Measurements from ENCODE around the gene FCHSD2. TPM values are rescaled to one million over a fixed set of nuclear protein-coding genes. Genes with fewer than 3 reads are reported as not detected.

The FCHSD2 gene
- 4.9 TPM for polyA plus RNA-seq (2013, experiment 1 of 2)
- 5.1 TPM for polyA plus RNA-seq (2013, experiment 2 of 2)

DNA sequence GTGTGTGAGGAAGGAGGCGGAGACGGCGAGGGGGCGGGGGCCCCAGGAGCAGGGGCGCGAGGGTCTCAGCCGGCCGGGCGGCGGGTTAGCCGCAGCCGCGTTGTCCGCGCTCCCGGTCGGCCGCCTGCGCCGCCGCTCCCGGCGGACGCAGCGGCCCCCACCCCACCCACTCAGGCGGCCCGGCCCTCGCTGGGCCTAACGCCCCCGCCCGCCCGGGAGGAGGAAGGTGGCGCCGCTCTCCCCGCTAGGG is at the start of gene FCHSD2:
Gene FCHSD2 (minus strand): TSS at position 191 of the 250 bp plus-strand sequence. CDS start 441 bp downstream, outside the sequence.
- Histone ChIP-seq H2AK5ac (ENCODE audit: low read length) (no peak within 1 kb of the TSS), H3K79me2 (ENCODE audit: control insufficient read depth, insufficient read depth, low read length) (no peaks in the 10 kb centered on the region), H2BK120ac (ENCODE audit: low read depth, low read length) (no peak within 1 kb of the TSS), H4K8ac (ENCODE audit: low read depth, low read length) (no peak within 1 kb of the TSS), H3K4me1 (ENCODE audit: control insufficient read depth, low read depth, low read length) (no peaks in the 10 kb centered on the region), H3K4me2 (ENCODE audit: low read length) (peak within 1 kb of the TSS; percentile 48), H3K36me3 (ENCODE audit: control insufficient read depth, insufficient read depth, low read length) (no peaks in the 10 kb centered on the region), H3K4ac (ENCODE audit: low read depth, low read length) (no peak within 1 kb of the TSS), H3K27ac (ENCODE audit: low read depth, low read length) (peak within 1 kb of the TSS; percentile 85), H2BK15ac (replicated peaks; ENCODE audit: low read depth) (no peak within 1 kb of the TSS), H4K5ac (ENCODE audit: low read length) (no peak within 1 kb of the TSS), H3K18ac (ENCODE audit: low read length) (peak within 1 kb of the TSS; percentile 53), H3K79me1 (ENCODE audit: low read length) (no peaks in the 10 kb centered on the region), H3K23ac (ENCODE audit: low read length) (peak within 1 kb of the TSS; percentile 69), H3K56ac (ENCODE audit: low read length) (peak within 1 kb of the TSS; percentile 88), H3K27me3 (ENCODE audit: insufficient read depth, low read length, poor library complexity) (no peaks in the 10 kb centered on the region), H3K4me3 (ENCODE audit: low read length) (peak within 1 kb of the TSS; percentile 36), H3K9ac (ENCODE audit: low read length) (peak within 1 kb of the TSS; percentile 70), H2BK5ac (ENCODE audit: low read length) (no peak within 1 kb of the TSS)
- WGBS (ENCODE audit: extremely low coverage, insufficient coverage, low lambda C conversion rate): no CpG with 5 or more reads among the region's 35 CpGs
- DNase-seq: no peak

DNA sequence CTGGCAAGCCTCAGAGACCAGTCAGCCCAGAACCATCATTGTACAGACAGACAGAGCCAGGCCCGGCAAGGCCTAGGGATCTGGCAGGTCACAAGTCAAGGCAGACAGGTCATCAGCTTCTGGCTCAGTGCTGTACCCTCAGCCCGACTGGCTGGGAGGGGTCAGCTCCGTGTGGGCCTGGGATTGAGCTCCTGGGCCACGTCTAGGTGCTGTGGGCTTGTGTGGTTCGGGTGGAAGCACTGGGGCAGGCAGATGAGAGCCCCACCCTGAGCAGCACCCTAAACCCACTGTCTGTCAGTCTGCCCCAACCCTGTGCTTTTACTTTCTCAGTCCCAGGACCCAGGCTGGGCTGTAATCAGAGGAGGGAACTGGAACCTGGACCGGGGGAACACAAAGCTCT is 49.0 kb upstream of the FCHSD2 start:
- Histone ChIP-seq H3K79me2 (ENCODE audit: control insufficient read depth, insufficient read depth, low read length) (no peaks in the 10 kb centered on the region), H3K27ac (ENCODE audit: low read depth, low read length) (no peak overlapping the region), H3K4me1 (ENCODE audit: control insufficient read depth, low read depth, low read length) (no peaks in the 10 kb centered on the region), H3K4me3 (ENCODE audit: low read length) (no peak overlapping the region), H2BK5ac (ENCODE audit: low read length) (no peak overlapping the region), H3K56ac (ENCODE audit: low read length) (no peak overlapping the region), H2BK120ac (ENCODE audit: low read depth, low read length) (no peak overlapping the region), H2AK5ac (ENCODE audit: low read length) (no peak overlapping the region), H2BK15ac (replicated peaks; ENCODE audit: low read depth) (no peak overlapping the region), H3K79me1 (ENCODE audit: low read length) (no peaks in the 10 kb centered on the region), H3K9ac (ENCODE audit: low read length) (no peak overlapping the region), H3K36me3 (ENCODE audit: control insufficient read depth, insufficient read depth, low read length) (no peaks in the 10 kb centered on the region), H3K4ac (ENCODE audit: low read depth, low read length) (no peak overlapping the region), H4K5ac (ENCODE audit: low read length) (no peak overlapping the region), H3K18ac (ENCODE audit: low read length) (no peak overlapping the region), H3K27me3 (ENCODE audit: insufficient read depth, low read length, poor library complexity) (no peaks in the 10 kb centered on the region), H4K8ac (ENCODE audit: low read depth, low read length) (no peak overlapping the region), H3K4me2 (ENCODE audit: low read length) (no peak overlapping the region), H3K23ac (ENCODE audit: low read length) (no peak overlapping the region)
- no peak for DNase-seq
- no CpG with 5 or more reads among the region's 6 CpGs for WGBS (ENCODE audit: extremely low coverage, insufficient coverage, low lambda C conversion rate)

DNA sequence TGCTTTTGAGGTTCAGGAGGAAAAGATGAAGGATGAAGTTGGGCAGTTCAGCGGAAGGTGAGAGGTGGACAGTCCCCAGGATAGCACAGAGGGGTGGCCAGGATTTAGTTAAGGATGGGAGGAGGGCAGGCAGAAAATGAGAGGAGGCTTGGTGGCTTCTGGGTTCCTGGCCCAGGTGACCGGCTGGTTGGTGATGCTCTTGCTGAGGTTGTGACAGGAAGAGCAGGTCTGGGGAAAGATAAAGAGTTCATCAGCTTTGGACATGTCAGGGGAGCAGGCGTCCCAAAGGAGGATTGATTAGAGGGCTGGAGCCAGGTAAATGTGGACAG is 48.4 kb upstream of the FCHSD2 start:
- Histone ChIP-seq H3K18ac (ENCODE audit: low read length) (no peak overlapping the region), H4K5ac (ENCODE audit: low read length) (no peak overlapping the region), H3K4me1 (ENCODE audit: control insufficient read depth, low read depth, low read length) (no peaks in the 10 kb centered on the region), H3K79me2 (ENCODE audit: control insufficient read depth, insufficient read depth, low read length) (no peaks in the 10 kb centered on the region), H3K4me3 (ENCODE audit: low read length) (no peak overlapping the region), H2AK5ac (ENCODE audit: low read length) (no peak overlapping the region), H3K56ac (ENCODE audit: low read length) (no peak overlapping the region), H3K27me3 (ENCODE audit: insufficient read depth, low read length, poor library complexity) (no peaks in the 10 kb centered on the region), H2BK120ac (ENCODE audit: low read depth, low read length) (no peak overlapping the region), H3K4ac (ENCODE audit: low read depth, low read length) (no peak overlapping the region), H3K27ac (ENCODE audit: low read depth, low read length) (no peak overlapping the region), H3K4me2 (ENCODE audit: low read length) (no peak overlapping the region), H3K79me1 (ENCODE audit: low read length) (no peaks in the 10 kb centered on the region), H4K8ac (ENCODE audit: low read depth, low read length) (no peak overlapping the region), H3K36me3 (ENCODE audit: control insufficient read depth, insufficient read depth, low read length) (no peaks in the 10 kb centered on the region), H3K23ac (ENCODE audit: low read length) (no peak overlapping the region), H2BK15ac (replicated peaks; ENCODE audit: low read depth) (no peak overlapping the region), H2BK5ac (ENCODE audit: low read length) (no peak overlapping the region), H3K9ac (ENCODE audit: low read length) (no peak overlapping the region)
- DNase-seq: no peak
- WGBS (ENCODE audit: extremely low coverage, insufficient coverage, low lambda C conversion rate): no CpG with 5 or more reads among the region's 3 CpGs

DNA sequence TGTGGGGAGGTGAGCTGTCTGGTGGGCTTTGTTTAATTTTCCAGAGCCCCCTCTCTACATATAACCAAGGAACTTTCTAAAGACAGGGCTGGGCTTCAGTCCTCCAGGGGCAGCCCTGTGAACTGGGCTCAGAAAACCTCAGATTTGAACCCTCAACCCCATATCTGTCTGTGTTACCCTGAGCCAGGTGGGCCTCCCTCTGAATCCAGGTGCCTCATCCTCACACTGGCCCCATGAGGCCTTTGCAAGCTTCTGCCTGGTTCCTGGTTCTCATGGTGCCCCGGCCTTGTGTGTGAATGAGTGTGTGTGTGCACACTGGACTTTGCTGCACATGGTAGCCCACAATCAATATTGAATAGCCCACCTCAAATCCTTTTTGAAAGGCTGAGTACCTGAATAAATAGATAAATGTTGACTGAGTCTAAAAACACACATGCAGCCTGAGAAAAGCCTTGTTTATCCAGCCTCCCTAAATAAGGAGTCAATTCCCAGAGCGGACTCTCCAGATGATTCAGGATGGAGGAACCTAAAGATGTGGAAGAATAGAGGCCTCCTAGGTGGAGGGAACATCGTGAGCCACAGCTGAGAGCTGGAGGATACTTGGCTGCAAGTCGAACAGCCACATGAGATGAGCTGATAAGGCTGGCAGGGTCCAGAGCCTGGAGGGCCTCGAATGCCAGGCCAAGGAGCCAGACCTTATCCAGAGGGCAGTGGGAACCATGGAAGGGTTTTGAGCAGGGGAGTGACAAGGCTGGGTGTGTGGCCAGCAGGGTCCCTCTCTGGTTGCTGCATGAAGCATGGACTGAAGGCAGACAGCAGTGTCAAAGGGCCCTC is 47.8 kb upstream of the FCHSD2 start:
- Histone ChIP-seq H3K4me3 (ENCODE audit: low read length) (no peak overlapping the region), H3K27ac (ENCODE audit: low read depth, low read length) (no peak overlapping the region), H2AK5ac (ENCODE audit: low read length) (no peak overlapping the region), H3K9ac (ENCODE audit: low read length) (no peak overlapping the region), H3K4me2 (ENCODE audit: low read length) (no peak overlapping the region), H3K79me1 (ENCODE audit: low read length) (no peaks in the 10 kb centered on the region), H3K27me3 (ENCODE audit: insufficient read depth, low read length, poor library complexity) (no peaks in the 10 kb centered on the region), H2BK120ac (ENCODE audit: low read depth, low read length) (no peak overlapping the region), H2BK15ac (replicated peaks; ENCODE audit: low read depth) (no peak overlapping the region), H3K4ac (ENCODE audit: low read depth, low read length) (no peak overlapping the region), H4K5ac (ENCODE audit: low read length) (no peak overlapping the region), H3K56ac (ENCODE audit: low read length) (no peak overlapping the region), H3K23ac (ENCODE audit: low read length) (no peak overlapping the region), H3K36me3 (ENCODE audit: control insufficient read depth, insufficient read depth, low read length) (no peaks in the 10 kb centered on the region), H3K4me1 (ENCODE audit: control insufficient read depth, low read depth, low read length) (no peaks in the 10 kb centered on the region), H4K8ac (ENCODE audit: low read depth, low read length) (no peak overlapping the region), H3K79me2 (ENCODE audit: control insufficient read depth, insufficient read depth, low read length) (no peaks in the 10 kb centered on the region), H3K18ac (ENCODE audit: low read length) (no peak overlapping the region), H2BK5ac (ENCODE audit: low read length) (no peak overlapping the region)
- no peak for DNase-seq
- WGBS (ENCODE audit: extremely low coverage, insufficient coverage, low lambda C conversion rate): no CpG with 5 or more reads among the region's 5 CpGs

DNA sequence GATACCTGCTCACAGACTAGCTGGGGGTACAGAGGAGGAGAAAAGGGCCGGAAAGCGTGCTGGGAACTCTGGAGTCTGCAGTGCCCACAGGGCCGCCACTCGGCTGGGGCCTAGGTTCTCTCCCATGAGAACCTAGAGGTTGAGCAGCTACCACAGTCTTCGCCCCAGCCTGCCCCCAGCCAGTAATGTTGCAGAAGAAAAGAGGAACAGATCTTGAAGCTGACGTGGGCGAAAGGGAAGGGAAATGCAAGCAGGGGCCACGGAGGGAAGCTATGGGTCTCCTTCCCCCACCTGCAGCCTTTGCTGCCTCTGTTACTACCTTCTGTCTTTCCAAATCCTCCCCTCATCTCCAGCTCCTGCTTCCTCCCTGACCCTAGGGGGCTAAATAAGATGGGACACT is 47.2 kb upstream of the FCHSD2 start:
- no peak for DNase-seq
- H2BK15ac ChIP-seq (replicated peaks; ENCODE audit: low read depth): no peak overlapping the region
- H3K27me3 ChIP-seq (ENCODE audit: insufficient read depth, low read length, poor library complexity): no peaks in the 10 kb centered on the region
- H3K4ac ChIP-seq (ENCODE audit: low read depth, low read length): no peak overlapping the region
- H3K79me1 ChIP-seq (ENCODE audit: low read length): no peaks in the 10 kb centered on the region
- no peak overlapping the region for H3K4me2 ChIP-seq (ENCODE audit: low read length)
- H3K79me2 ChIP-seq (ENCODE audit: control insufficient read depth, insufficient read depth, low read length): no peaks in the 10 kb centered on the region
- H3K4me1 ChIP-seq (ENCODE audit: control insufficient read depth, low read depth, low read length): no peaks in the 10 kb centered on the region
- no CpG with 5 or more reads among the region's 8 CpGs for WGBS (ENCODE audit: extremely low coverage, insufficient coverage, low lambda C conversion rate)
- no peak overlapping the region for H3K18ac ChIP-seq (ENCODE audit: low read length)
- no peak overlapping the region for H2AK5ac ChIP-seq (ENCODE audit: low read length)
- H4K8ac ChIP-seq (ENCODE audit: low read depth, low read length): no peak overlapping the region
- no peak overlapping the region for H3K23ac ChIP-seq (ENCODE audit: low read length)
- no peak overlapping the region for H2BK5ac ChIP-seq (ENCODE audit: low read length)
- H3K4me3 ChIP-seq (ENCODE audit: low read length): no peak overlapping the region
- no peaks in the 10 kb centered on the region for H3K36me3 ChIP-seq (ENCODE audit: control insufficient read depth, insufficient read depth, low read length)
- H3K9ac ChIP-seq (ENCODE audit: low read length): no peak overlapping the region
- no peak overlapping the region for H2BK120ac ChIP-seq (ENCODE audit: low read depth, low read length)
- no peak overlapping the region for H3K27ac ChIP-seq (ENCODE audit: low read depth, low read length)
- no peak overlapping the region for H3K56ac ChIP-seq (ENCODE audit: low read length)
- no peak overlapping the region for H4K5ac ChIP-seq (ENCODE audit: low read length)

DNA sequence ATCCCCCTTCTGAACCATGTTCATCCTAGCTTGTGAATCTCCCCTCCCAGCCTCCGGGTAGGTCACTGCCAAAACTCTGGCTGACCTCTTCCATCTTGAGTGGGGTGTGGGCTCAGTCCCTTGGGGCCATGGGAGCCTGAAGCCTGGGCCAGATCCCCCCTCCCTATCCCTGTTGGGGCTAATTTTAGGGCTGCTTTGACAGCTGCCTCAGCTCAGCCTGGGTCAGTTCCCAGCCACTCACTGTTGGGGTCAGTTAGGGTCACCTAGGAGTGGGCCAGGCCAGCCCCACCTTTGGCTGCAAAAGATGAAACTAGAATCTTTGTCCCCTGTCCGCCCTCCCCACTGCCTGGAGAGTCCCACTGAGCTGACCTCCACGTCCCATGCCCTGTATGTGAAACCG is 46.2 kb upstream of the FCHSD2 start:
- WGBS (ENCODE audit: extremely low coverage, insufficient coverage, low lambda C conversion rate): no CpG with 5 or more reads among the region's 4 CpGs
- no peak overlapping the region for H3K27ac ChIP-seq (ENCODE audit: low read depth, low read length)
- DNase-seq: no peak

More for the DNA sequence above, 46.2 kb upstream of the FCHSD2 start:
- H2BK120ac ChIP-seq (ENCODE audit: low read depth, low read length): no peak overlapping the region
- no peak overlapping the region for H3K23ac ChIP-seq (ENCODE audit: low read length)
- no peak overlapping the region for H3K4me3 ChIP-seq (ENCODE audit: low read length)
- H3K56ac ChIP-seq (ENCODE audit: low read length): no peak overlapping the region
- no peak overlapping the region for H2BK5ac ChIP-seq (ENCODE audit: low read length)
- no peak overlapping the region for H2AK5ac ChIP-seq (ENCODE audit: low read length)
- no peak overlapping the region for H4K8ac ChIP-seq (ENCODE audit: low read depth, low read length)
- no peak overlapping the region for H4K5ac ChIP-seq (ENCODE audit: low read length)
- H3K9ac ChIP-seq (ENCODE audit: low read length): no peak overlapping the region
- no peak overlapping the region for H3K18ac ChIP-seq (ENCODE audit: low read length)
- no peak overlapping the region for H3K4me2 ChIP-seq (ENCODE audit: low read length)
- no peak overlapping the region for H2BK15ac ChIP-seq (replicated peaks; ENCODE audit: low read depth)
- H3K4ac ChIP-seq (ENCODE audit: low read depth, low read length): no peak overlapping the region
- no peaks in the 10 kb centered on the region for H3K27me3 ChIP-seq (ENCODE audit: insufficient read depth, low read length, poor library complexity)
- H3K4me1 ChIP-seq (ENCODE audit: control insufficient read depth, low read depth, low read length): no peaks in the 10 kb centered on the region
- no peaks in the 10 kb centered on the region for H3K36me3 ChIP-seq (ENCODE audit: control insufficient read depth, insufficient read depth, low read length)
- H3K79me1 ChIP-seq (ENCODE audit: low read length): no peaks in the 10 kb centered on the region
- H3K79me2 ChIP-seq (ENCODE audit: control insufficient read depth, insufficient read depth, low read length): no peaks in the 10 kb centered on the region

Data from mesendoderm (in vitro differentiated cells).